ENCODE measurements around the gene SETD4. TPM values are rescaled to one million over a fixed set of nuclear protein-coding genes. Genes with fewer than 3 reads are reported as not detected.

SETD4 gene
- total and polyA plus RNA-seq, 2 of the 4 experiments (the other 2 are of a cell fraction) = 9.5 to 11.4 TPM

DNA sequence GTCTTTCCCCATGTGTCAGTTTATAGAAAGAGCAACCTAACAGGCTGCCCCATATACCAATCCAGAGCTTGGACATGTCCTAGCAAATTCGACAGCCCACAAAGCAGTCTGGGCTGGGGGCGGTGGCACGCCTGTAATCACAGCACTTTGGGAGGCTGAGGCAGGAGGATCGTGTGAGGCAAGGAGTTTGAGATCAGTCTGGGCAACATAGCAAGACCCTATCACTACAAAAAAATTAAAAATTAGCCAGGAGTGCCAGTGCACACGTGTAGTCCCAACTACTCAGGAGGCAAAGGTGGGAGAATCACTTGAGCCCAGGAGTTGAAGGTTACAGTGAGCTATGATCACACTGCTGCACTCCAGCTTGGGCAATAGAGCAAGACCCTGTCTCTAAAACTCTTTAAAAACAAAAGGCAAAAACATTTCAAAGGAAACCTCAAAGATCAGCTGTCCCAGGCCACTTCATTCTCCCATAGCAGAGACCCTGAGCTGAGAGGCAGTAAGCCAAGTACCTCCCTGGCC lies 54.4 kb downstream of the SETD4 start:
- no peaks in the 10 kb centered on the region for H3K79me1 ChIP-seq (ENCODE audit: low read depth in 1 of 2, low read length in 2 of 2)
- H2BK120ac ChIP-seq (ENCODE audit: low read depth, low read length) = no peak overlapping the region
- intact Hi-C loops (cut with micrococcal nuclease) = no loop called here
- no peak overlapping the region for H3K4ac ChIP-seq (ENCODE audit: low read depth, low read length)
- H3K4me2 ChIP-seq (ENCODE audit: low read depth, low read length) = no peak overlapping the region
- WGBS, 2 experiments (ENCODE audit: extremely low coverage in 2 of 2, insufficient read length in 1 of 2) = no CpG with 5 or more reads among the region's 5 CpGs
- H3K36me3 ChIP-seq (ENCODE audit: control insufficient read depth, insufficient read depth, low read length) = no peaks in the 10 kb centered on the region
- peak overlapping the region; percentile 58 for H2AK9ac ChIP-seq (replicated peaks; ENCODE audit: low read depth, low read length, poor library complexity)
- no peak overlapping the region for H3K27ac ChIP-seq (ENCODE audit: insufficient read depth, low read length)
- no peak overlapping the region for H4K5ac ChIP-seq (ENCODE audit: low read depth, low read length)
- no peak overlapping the region for H2BK5ac ChIP-seq (ENCODE audit: low read depth, low read length, poor library complexity, severe bottlenecking)
- no peak overlapping the region for H4K8ac ChIP-seq (ENCODE audit: low read depth in 2 of 2, low read length in 2 of 2)
- H2BK15ac ChIP-seq (ENCODE audit: low read depth, low read length) = no peak overlapping the region
- no peak overlapping the region for H3K4me3 ChIP-seq (ENCODE audit: insufficient read depth, low read depth, low read length)
- no peak overlapping the region for H3K18ac ChIP-seq (ENCODE audit: low read depth, low read length)
- no peak overlapping the region for H3K14ac ChIP-seq (replicated peaks; ENCODE audit: low read depth, low read length)
- no peak overlapping the region for H2AK5ac ChIP-seq (ENCODE audit: low read depth, low read length)
- H3K9me1 ChIP-seq (ENCODE audit: insufficient read depth, low read length) = no peaks in the 10 kb centered on the region
- H4K20me1 ChIP-seq (ENCODE audit: insufficient read depth, low read length) = no peaks in the 10 kb centered on the region
- no peak overlapping the region for H3K56ac ChIP-seq (ENCODE audit: extremely low read depth, insufficient read depth, low read length)
- H2BK20ac ChIP-seq (ENCODE audit: low read depth, low read length) = no peak overlapping the region
- ATAC-seq (ENCODE audit: low read depth) (no peak), DNase-seq (no peak)
- no peak overlapping the region for H4K91ac ChIP-seq (ENCODE audit: insufficient read depth, low read depth, low read length)
- in situ Hi-C loops (cut with MboI; ENCODE audit: low sequenced_read_pairs) = no loop called here
- H3K9me3 ChIP-seq (ENCODE audit: control insufficient read depth, insufficient read depth, low read length) = peaks cover 4% of the 10 kb centered on the region; the same call in 1 of the 2 replicates
- no peak overlapping the region for H3K9ac ChIP-seq (ENCODE audit: low read depth, low read length)
- BruUV-seq (replicated peaks) = no TSS peak
- TF ChIP-seq, protein P1, sequence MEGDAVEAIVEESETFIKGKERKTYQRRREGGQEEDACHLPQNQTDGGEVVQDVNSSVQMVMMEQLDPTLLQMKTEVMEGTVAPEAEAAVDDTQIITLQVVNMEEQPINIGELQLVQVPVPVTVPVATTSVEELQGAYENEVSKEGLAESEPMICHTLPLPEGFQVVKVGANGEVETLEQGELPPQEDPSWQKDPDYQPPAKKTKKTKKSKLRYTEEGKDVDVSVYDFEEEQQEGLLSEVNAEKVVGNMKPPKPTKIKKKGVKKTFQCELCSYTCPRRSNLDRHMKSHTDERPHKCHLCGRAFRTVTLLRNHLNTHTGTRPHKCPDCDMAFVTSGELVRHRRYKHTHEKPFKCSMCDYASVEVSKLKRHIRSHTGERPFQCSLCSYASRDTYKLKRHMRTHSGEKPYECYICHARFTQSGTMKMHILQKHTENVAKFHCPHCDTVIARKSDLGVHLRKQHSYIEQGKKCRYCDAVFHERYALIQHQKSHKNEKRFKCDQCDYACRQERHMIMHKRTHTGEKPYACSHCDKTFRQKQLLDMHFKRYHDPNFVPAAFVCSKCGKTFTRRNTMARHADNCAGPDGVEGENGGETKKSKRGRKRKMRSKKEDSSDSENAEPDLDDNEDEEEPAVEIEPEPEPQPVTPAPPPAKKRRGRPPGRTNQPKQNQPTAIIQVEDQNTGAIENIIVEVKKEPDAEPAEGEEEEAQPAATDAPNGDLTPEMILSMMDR (conservative IDR thresholded peaks at IDR 0.05; ENCODE audit: low read depth, low read length) = no peak
- TF ChIP-seq BHLHE40 (IDR thresholded peaks at IDR 0.05; ENCODE audit: low read depth, low read length) = no peak
- no peak for TF ChIP-seq POLR2A (IDR thresholded peaks at IDR 0.05; ENCODE audit: low read depth, low read length)
- no peak for TF ChIP-seq CEBPB (IDR thresholded peaks at IDR 0.05; ENCODE audit: low read depth, low read length)
- no peak for TF ChIP-seq SMC3 (IDR thresholded peaks at IDR 0.05; ENCODE audit: low read depth, low read length)
- TF ChIP-seq MAZ (IDR thresholded peaks at IDR 0.05; ENCODE audit: borderline replicate concordance, low read depth, low read length) = no peak
- TF ChIP-seq RAD21 (IDR thresholded peaks at IDR 0.05; ENCODE audit: low read length) = no peak
- no peak for TF ChIP-seq FOS (IDR thresholded peaks at IDR 0.05; ENCODE audit: low read depth, low read length)
- TF ChIP-seq RCOR1 (IDR thresholded peaks at IDR 0.05; ENCODE audit: insufficient replicate concordance, low read length) = no peak
- no peak overlapping the region for H2AFZ ChIP-seq (replicated peaks; ENCODE audit: low read length, poor library complexity)
- peaks cover 20% of the 10 kb centered on the region for H3K27me3 ChIP-seq (ENCODE audit: control insufficient read depth, insufficient read depth, low read length)
- 0 out of 2 replicates have a peak, but pooled peaks cover 2% of the 10 kb centered on the region for H3K4me1 ChIP-seq (ENCODE audit: control insufficient read depth, insufficient read depth, low read length)
- ChIA-PET CTCF (interaction anchor here (1.3 kb wide), 1 partner anchor 17 kb away, joined by 3 read pairs; no protein-coding TSS in a partner anchor), POLR2A (ENCODE audit: unreplicated experiment) (no interaction called here)
- no peak overlapping the region for H3K23ac ChIP-seq (ENCODE audit: low read depth, low read length)
- dilution Hi-C loops (cut with HindIII; ENCODE audit: low sequenced_read_pairs, unreplicated experiment) = no loop called here

All from IMR-90 (cell line).